GM19193 (cell line): ENCODE data around the gene BMP8B.

Experiments used
- POLR2A ChIP-seq: IDR thresholded peaks from 4 replicates; pipeline ENCODE4 v1.6.1; 2011; ENCODE audit not compliant: insufficient read depth, insufficient read length; ENCODE audit errors: extremely low read depth

Gene BMP8B

GRCh38 chr1:39758556-39759435 is 29.9 kb downstream of the BMP8B start:
- TF ChIP-seq POLR2A: no peak

- no peak for TF ChIP-seq POLR2A
Observed at GRCh38 chr1:39757501-39757900, 31.2 kb downstream of the BMP8B start.

- no peak for TF ChIP-seq POLR2A
Observed at GRCh38 chr1:39755965-39756659, 32.6 kb downstream of the BMP8B start.

- TF ChIP-seq POLR2A: no peak
Observed at GRCh38 chr1:39754906-39755504, 33.7 kb downstream of the BMP8B start.

- no peak for TF ChIP-seq POLR2A
Observed at GRCh38 chr1:39754026-39754570, 34.6 kb downstream of the BMP8B start.

- no peak for TF ChIP-seq POLR2A
Observed at GRCh38 chr1:39753132-39754025, 35.3 kb downstream of the BMP8B start.

- TF ChIP-seq POLR2A: no peak
Observed at GRCh38 chr1:39752703-39753102, 36.0 kb downstream of the BMP8B start.

GRCh38 chr1:39751595-39751994 is 37.1 kb downstream of the BMP8B start:
- no peak for TF ChIP-seq POLR2A

- no peak for TF ChIP-seq POLR2A
Observed at GRCh38 chr1:39745016-39745670, 43.5 kb downstream of the BMP8B start.

- peak; percentile 93 for TF ChIP-seq POLR2A
Observed at GRCh38 chr1:39738622-39739366, 49.9 kb downstream of the BMP8B start, which contains the start of gene PPIE. Gene PPIE, plus strand, starts transcription at chr1:39738882. Its CDS starts 19 bp downstream, at chr1:39738901.

GRCh38 chr1:39737546-39738169 is 51.0 kb downstream of the BMP8B start:
- TF ChIP-seq POLR2A: no peak

- no peak for TF ChIP-seq POLR2A
Observed at GRCh38 chr1:39735731-39736130, 52.9 kb downstream of the BMP8B start.

GRCh38 chr1:39733161-39733560 is 55.5 kb downstream of the BMP8B start:
- TF ChIP-seq POLR2A: no peak

GRCh38 chr1:39732730-39733129 is 55.9 kb downstream of the BMP8B start:
- no peak for TF ChIP-seq POLR2A
